T-helper 2 cell treated with Interferon-gamma antibody and Interleukin-4, amounts not matched to agents 5 μg/mL and 100 μg/mL, for 36 hours (primary cell): ENCODE measurements around the gene PRAME.
"Not testable (repeated sequence)": the region's sequence is repeated elsewhere in the genome, so short reads cannot be mapped to it uniquely, and the experiment has no call there.

Source experiments
- DNase-seq: peaks from one replicate; pipeline ENCODE4 v3.0.0; 2021; ENCODE audit warnings: low spot score
- H3K27ac Mint-ChIP-seq: one replicate; pipeline ENCODE4 v1.8.0; 2021; ENCODE audit warnings: mild to moderate bottlenecking, mixed read lengths
- H3K27me3 Mint-ChIP-seq: one replicate; pipeline ENCODE4 v1.8.0; 2021; ENCODE audit warnings: low read depth, mixed read lengths
- H3K36me3 Mint-ChIP-seq: one replicate; pipeline ENCODE4 v1.8.0; 2021; ENCODE audit warnings: low read depth, mixed read lengths
- H3K4me1 Mint-ChIP-seq: one replicate; pipeline ENCODE4 v1.8.0; 2021; ENCODE audit warnings: low read depth, mixed read lengths
- H3K4me3 Mint-ChIP-seq: one replicate; pipeline ENCODE4 v1.8.0; 2022; ENCODE audit warnings: mild to moderate bottlenecking, moderate library complexity, mixed read lengths
- H3K9me3 Mint-ChIP-seq: one replicate; pipeline ENCODE4 v1.8.0; 2021; ENCODE audit warnings: mixed read lengths

The PRAME gene

DNA sequence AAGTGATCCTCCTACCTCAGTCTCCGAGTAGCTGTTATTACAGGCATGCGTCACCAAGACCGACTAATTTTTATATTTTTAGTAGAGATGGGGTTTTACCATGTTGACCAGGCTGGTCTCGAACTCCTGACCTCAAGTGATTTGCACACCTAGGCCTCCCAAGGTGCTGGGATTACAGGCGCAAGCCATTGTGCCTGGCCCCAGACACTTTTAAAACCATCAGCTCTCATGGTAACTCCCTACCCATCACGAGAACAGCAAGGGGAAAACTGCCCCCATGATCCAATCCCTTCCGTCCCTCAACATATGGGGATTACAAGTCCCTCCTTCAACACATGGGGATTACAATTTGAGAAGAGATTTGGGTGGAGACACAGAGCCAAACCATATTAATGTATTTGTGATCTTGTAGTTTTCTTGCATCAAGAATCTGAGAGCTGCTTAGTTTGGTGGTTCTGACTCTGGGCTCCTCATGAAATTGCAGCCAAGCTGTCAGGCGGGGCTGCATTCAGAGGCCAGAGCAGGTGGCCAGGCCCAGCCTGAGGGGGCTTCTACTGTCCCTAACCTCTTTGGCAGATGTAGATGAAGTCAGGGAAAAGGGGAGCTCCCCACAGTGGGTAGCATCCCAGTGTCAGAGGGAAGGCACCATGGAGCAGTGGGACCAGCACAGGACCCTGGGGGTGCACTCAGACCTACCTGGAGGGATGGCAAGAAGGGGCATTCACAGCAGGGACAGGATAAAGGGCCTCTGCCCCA is 31.2 kb upstream of the PRAME start:
- no peak for DNase-seq
- Mint-ChIP-seq H3K36me3 (no peaks in the 10 kb centered on the region), H3K27me3 (peaks cover under 1% of the 10 kb centered on the region), H3K9me3 (no peaks in the 10 kb centered on the region), H3K4me1 (no peaks in the 10 kb centered on the region), H3K4me3 (no peak overlapping the region), H3K27ac (no peak overlapping the region)

DNA sequence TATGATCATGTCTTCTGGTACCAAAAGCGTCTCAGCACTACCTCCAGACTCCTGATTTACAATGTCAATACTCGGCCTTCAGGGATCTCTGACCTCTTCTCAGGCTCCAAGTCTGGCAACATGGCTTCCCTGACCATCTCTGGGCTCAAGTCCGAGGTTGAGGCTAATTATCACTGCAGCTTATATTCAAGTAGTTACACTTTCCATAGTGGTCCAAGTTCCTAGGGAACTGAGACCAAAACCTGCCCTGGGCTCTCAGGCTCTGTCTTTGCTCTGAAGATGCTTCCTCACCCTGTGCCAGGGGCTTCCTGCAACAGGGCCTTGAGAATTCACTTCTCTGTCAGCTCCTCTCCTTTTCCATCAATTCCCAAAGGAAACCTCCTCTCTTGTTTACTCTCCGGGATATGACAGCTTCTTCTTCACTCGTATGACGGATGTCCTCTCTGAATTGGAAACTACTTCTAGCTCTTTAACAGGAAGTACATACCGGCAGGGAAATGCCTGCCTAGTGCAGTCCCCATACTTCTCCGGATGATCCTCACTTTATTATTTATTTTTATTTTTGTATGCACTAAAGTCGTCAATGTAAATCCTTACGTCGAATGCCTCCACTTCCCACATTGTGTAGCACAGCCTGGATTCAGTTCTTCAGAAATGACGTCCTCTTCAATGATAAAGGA is 29.6 kb upstream of the PRAME start:
- Mint-ChIP-seq H3K36me3 (no peaks in the 10 kb centered on the region), H3K9me3 (no peaks in the 10 kb centered on the region), H3K4me3 (no peak overlapping the region), H3K27me3 (peaks cover 4% of the 10 kb centered on the region), H3K4me1 (no peaks in the 10 kb centered on the region), H3K27ac (no peak overlapping the region)
- DNase-seq = no peak

DNA sequence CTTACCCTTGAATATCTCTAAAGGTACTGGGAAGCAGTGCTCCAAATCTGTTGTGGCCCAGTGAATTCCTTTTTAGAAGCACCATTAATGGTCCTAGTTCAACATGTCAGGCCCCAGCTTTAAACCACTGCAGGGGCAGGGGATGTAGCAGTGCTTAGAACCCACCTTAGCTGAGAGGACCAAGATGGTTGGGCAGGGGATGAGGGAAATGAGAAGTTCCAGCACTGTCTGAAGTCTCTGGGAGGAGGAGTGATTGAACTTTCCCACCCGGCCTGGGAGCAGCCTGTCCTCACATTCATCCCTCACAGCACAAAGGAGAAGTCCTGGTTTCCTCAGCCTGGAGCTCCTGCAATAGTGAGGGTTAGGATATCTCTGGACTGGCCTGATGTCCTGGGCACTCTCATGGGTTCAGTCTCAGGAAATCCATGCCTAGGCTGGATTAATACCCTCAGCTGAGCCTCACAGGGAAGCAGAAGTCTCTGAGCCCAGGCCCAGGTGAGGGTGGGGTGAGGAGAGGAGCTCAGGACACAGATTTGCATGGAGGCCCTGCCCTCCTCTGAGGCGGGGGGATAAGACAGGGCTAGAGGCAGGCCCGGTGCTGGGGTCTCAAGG is 28.6 kb upstream of the PRAME start:
- Mint-ChIP-seq H3K27ac (no peak overlapping the region), H3K4me3 (no peak overlapping the region), H3K27me3 (peaks cover 4% of the 10 kb centered on the region), H3K4me1 (no peaks in the 10 kb centered on the region), H3K9me3 (no peaks in the 10 kb centered on the region), H3K36me3 (no peaks in the 10 kb centered on the region)
- no peak for DNase-seq

DNA sequence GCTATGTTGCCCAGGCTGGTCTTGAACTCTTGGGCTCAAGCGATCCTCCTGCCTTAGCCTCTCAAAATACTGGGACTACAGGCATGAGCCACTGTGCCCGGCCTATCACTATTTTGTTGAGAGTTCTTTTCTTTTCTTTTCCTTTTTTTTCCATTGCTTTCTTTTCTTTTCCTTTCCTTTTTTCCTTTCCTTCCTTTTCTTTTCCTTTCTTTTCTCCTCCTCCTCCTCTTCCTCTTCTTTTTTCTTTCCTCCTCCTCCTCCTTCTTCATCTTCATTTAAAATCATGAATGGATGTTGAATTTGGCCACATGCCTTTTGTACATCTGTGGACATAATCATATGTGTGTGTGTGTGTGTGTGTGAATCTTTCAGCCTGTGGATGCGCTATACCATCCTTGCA is 25.7 kb upstream of the PRAME start:
- no peak for DNase-seq
- H3K27me3 Mint-ChIP-seq = peaks cover 4% of the 10 kb centered on the region
- H3K4me1 Mint-ChIP-seq = no peaks in the 10 kb centered on the region
- no peak overlapping the region for H3K27ac Mint-ChIP-seq
- H3K36me3 Mint-ChIP-seq = no peaks in the 10 kb centered on the region
- no peak overlapping the region for H3K4me3 Mint-ChIP-seq
- H3K9me3 Mint-ChIP-seq = no peaks in the 10 kb centered on the region

DNA sequence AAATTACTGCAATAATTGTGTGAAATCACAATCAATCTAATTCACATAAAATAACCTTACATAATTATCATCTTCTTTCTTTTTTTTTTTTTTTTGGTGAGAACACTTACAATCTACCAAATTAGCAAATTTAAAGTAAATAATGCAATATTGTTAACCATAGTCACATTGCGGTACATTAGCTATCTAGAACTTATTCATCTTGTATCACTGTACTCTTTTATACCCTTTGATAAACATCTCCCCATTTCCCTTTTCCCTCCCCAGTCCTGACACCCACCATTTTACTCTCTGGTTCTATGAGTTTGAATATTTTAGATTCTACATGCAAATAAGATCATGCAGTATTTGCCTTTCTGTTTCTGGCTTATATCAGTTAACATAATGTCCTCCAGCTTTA is 24.0 kb upstream of the PRAME start:
- H3K27ac Mint-ChIP-seq = no peak overlapping the region
- no peaks in the 10 kb centered on the region for H3K36me3 Mint-ChIP-seq
- no peak for DNase-seq
- H3K27me3 Mint-ChIP-seq = peaks cover 4% of the 10 kb centered on the region
- no peak overlapping the region for H3K4me3 Mint-ChIP-seq
- H3K9me3 Mint-ChIP-seq = no peaks in the 10 kb centered on the region
- H3K4me1 Mint-ChIP-seq = no peaks in the 10 kb centered on the region

DNA sequence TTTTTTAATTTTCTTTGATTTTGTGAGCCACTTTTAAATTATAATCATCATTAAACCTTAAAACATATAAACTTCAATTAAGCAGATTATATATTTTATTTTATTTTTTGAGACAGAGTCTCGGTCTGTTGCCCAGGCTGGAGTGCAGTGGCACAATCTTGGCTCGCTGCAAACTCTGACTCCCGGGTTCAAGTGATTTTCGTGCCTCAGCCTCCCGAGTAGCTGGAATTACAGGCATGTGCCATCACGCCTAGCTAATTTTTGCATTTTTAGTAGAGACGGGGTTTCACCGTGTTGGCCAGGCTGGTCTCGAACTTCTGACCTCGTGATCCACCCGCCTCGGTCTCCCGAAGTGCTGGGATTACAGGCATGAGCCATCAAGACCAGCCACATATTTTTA is 22.5 kb upstream of the PRAME start:
- not testable (repeated sequence) for H3K4me1 Mint-ChIP-seq, H3K27me3 Mint-ChIP-seq

DNA sequence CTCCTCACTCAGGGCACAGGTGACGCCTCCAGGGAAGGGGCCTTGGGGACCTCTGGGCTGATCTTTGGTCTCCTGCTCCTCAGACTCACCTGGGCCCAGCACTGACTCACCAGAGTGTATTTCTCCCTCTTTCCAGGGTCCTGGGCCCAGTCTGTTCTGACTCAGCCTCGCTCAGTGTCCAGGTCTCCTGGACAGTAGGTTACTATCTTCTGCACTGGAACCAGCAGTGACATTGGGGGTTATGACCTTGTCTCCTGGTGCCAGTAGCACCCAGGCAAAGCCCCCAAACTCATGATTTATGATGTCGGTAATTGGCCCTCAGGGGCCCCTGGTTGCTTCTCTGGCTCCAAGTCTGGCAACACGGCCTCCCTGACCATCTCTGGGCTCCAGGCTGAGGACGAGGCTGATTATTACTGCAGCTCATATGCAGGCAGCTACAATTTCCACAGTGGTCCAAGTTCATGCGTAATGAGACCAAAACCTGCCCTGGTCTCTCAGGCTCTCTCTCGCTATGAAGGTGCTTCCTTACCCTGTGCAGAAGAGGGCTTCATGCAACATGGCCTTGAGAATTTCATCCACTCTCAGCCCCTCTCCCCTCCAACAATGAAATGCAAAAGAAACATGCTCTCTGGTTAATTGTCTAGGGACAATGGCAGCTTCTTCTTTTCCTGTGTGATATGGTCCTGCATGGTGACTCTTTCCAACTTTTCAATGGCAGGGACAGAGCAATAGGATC is 21.0 kb upstream of the PRAME start:
- H3K27ac Mint-ChIP-seq = no peak overlapping the region
- H3K4me1 Mint-ChIP-seq = no peaks in the 10 kb centered on the region
- H3K36me3 Mint-ChIP-seq = no peaks in the 10 kb centered on the region

More for the DNA sequence above, 22.5 kb upstream of the PRAME start:
- not testable (repeated sequence) for H3K9me3 Mint-ChIP-seq, DNase-seq, H3K27ac Mint-ChIP-seq, H3K36me3 Mint-ChIP-seq, H3K4me3 Mint-ChIP-seq

DNA sequence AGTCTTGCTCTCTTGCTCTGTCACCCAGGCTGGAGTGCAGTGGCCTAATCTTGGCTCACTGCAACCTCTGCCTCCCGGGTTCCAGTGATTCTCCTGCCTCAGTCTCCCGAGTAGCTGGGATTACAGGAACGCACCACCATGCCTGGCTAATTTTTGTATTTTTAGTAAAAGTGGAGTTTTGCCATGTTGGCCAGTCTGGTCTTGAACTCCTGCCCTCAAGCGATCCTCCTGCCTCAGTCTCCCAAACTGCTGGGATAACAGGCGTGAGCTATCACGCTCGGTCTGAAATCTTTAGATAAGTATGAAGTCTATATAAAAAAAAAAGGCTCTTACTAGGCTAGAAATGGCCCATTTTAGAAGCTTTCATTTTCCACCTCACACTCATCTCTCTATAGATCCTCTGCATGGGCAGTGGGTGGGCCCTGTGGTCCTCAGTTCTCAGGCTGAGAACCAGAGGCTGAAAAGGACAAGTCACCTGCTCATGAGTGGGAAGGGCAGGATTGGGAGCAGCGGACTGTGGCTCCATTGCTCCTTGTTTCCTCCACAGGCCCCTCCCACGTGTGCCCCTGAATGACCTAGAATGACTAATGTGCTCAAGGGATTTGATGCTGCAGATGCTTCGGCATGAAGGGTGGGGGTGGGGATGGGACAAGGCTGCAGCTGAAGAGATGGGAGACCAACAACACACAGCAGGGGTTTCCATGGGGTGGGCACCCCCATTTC is 19.8 kb upstream of the PRAME start:
- H3K9me3 Mint-ChIP-seq = no peaks in the 10 kb centered on the region
- H3K36me3 Mint-ChIP-seq = no peaks in the 10 kb centered on the region
- no peak for DNase-seq

More for the DNA sequence above, 21.0 kb upstream of the PRAME start:
- no peak overlapping the region for H3K4me3 Mint-ChIP-seq
- peaks cover 2% of the 10 kb centered on the region for H3K27me3 Mint-ChIP-seq
- H3K9me3 Mint-ChIP-seq = no peaks in the 10 kb centered on the region
- DNase-seq = no peak

DNA sequence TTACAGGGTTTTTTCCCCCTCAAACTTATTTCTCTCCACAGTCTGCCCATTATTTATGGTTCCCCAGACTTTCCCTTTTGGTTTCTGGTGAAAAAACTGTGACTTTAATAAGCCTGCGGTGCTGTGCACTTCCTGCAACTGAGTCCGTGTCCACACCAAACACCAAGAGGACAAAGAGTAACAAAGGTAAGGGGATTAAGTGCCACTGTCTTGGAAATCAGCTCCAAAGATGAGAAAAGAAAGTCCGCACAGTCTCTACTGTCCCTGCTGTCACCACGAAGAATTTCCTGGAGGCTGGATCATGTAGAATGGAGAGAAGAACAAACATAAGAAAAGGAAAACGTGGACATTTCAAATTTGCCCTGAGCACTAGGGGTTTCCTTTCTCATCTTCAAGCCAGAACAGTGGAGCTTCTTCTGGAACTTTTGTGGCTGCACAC is 17.9 kb upstream of the PRAME start:
- no peaks in the 10 kb centered on the region for H3K36me3 Mint-ChIP-seq
- no peaks in the 10 kb centered on the region for H3K4me1 Mint-ChIP-seq
- no peak overlapping the region for H3K27ac Mint-ChIP-seq
- no peaks in the 10 kb centered on the region for H3K9me3 Mint-ChIP-seq
- no peak overlapping the region for H3K4me3 Mint-ChIP-seq
- no peak for DNase-seq
- H3K27me3 Mint-ChIP-seq = peaks cover 10% of the 10 kb centered on the region

More for the DNA sequence above, 19.8 kb upstream of the PRAME start:
- H3K4me1 Mint-ChIP-seq = no peaks in the 10 kb centered on the region
- no peak overlapping the region for H3K27ac Mint-ChIP-seq
- no peak overlapping the region for H3K4me3 Mint-ChIP-seq
- H3K27me3 Mint-ChIP-seq = peaks cover 8% of the 10 kb centered on the region

DNA sequence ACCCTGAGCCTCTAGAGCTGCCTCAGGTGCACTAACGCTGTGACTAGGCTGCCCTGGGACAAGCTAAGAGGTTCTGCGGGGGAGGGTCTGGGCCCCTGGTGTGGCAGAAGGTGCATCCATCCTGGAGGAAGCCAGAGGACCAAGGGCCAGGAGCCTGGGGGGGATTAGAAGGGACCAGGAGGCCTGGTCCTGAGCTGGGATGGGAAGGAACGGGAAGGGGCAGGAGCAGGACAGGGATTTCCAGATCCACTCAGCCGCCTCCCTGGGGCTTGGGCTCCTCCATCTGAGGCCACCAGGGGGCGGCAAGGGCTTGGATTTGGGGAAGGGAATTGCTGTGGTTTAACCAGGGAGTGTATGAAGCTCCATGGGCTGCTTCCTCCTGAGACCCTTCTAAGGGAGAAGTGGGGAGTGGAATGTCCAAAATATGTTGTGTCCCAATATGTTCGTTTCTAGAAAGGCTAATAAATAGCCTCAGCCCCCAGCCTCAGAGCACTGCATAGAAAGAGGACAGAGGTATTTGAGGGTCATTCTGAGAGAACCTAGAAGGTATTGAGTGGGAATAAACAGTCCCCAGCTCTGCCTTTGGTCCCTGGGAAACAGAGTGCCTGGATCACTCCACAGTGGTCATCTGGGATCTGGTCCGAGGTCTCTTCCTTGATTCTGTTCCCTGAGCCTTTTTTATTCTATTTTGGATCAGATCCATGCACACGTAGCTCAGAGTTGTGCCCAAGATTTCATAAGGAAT is 17.4 kb upstream of the PRAME start:
- H3K9me3 Mint-ChIP-seq = no peaks in the 10 kb centered on the region
- no peak overlapping the region for H3K27ac Mint-ChIP-seq
- no peaks in the 10 kb centered on the region for H3K4me1 Mint-ChIP-seq
- peaks cover 10% of the 10 kb centered on the region for H3K27me3 Mint-ChIP-seq
- no peak overlapping the region for H3K4me3 Mint-ChIP-seq
- no peak for DNase-seq
- H3K36me3 Mint-ChIP-seq = no peaks in the 10 kb centered on the region

DNA sequence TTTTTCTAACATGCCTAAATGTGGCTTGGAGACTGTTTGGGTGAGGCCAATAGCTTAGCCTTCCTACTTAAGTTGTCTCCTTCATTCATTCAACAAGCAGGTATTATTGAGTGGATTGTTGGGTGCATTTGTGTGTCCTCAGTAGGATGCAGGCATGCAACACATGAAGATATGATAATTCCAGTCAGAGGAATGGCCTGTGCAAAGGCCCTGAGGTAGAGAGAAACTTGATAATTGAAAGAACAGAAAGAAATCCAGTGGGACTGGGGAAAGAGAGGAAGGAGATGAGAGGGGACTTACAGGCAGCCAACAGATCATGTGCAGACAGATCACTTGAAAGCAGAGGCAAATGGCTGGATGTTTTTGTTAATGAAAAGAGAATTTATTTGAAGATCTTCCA is 15.3 kb upstream of the PRAME start:
- no peak for DNase-seq
- H3K4me1 Mint-ChIP-seq = no peaks in the 10 kb centered on the region
- H3K36me3 Mint-ChIP-seq = no peaks in the 10 kb centered on the region
- no peak overlapping the region for H3K27ac Mint-ChIP-seq
- H3K9me3 Mint-ChIP-seq = no peaks in the 10 kb centered on the region
- peaks cover 17% of the 10 kb centered on the region for H3K27me3 Mint-ChIP-seq
- H3K4me3 Mint-ChIP-seq = no peak overlapping the region

DNA sequence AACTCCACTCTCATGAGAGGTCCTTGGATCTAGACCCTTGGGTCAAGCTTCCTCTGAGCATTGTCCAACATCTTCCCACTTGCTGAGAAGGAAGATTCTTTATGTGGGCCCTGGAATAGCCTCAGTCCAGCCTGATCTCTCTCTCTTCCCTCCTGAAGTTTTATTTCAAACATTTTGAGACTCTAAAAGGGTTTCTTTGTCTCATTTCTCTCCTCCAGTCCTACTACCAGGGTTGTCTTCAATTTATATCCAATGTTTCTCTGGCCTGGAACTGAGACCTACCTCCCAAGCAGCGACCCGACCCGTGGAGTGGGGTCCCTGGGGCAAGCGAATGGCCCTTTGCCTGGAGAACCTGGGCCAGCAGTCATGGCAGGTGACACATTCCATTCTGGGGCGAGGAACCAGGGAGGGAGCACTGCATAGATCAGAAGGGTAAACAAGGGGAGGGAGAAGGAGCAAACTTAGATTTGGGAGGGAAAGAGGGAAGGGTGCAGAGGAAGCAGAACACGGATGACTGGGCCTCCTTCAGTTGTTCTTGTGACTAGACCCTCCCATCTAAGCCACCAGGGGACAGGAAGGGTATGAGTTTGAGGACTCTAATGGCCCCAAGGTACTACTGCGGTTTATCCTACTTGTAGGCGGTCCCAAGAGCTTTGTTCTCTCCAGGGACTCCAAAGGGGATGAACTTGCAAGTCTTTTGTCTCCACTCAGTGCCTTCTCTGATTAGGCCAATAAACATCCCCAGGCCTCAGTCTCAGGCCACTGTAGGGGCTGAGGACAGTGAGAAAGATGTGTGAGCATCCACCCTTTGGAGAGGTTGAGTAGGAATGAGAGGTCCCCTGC is 14.2 kb upstream of the PRAME start:
- DNase-seq = no peak
- Mint-ChIP-seq H3K4me3 (no peak overlapping the region), H3K27ac (no peak overlapping the region), H3K36me3 (no peaks in the 10 kb centered on the region), H3K9me3 (no peaks in the 10 kb centered on the region), H3K4me1 (no peaks in the 10 kb centered on the region), H3K27me3 (peaks cover 21% of the 10 kb centered on the region)
